GM19455 (cell line): ENCODE data around the gene OR2S2.
"Not testable (repeated sequence)": the region's sequence is repeated elsewhere in the genome, so short reads cannot be mapped to it uniquely, and the experiment has no call there.

Experiments
- ATAC-seq: cut with Tn5 transposase; IDR thresholded peaks from one replicate; pipeline ENCODE4 v1.9.1; 2021; ENCODE audit not compliant: unreplicated experiment

The OR2S2 gene

DNA sequence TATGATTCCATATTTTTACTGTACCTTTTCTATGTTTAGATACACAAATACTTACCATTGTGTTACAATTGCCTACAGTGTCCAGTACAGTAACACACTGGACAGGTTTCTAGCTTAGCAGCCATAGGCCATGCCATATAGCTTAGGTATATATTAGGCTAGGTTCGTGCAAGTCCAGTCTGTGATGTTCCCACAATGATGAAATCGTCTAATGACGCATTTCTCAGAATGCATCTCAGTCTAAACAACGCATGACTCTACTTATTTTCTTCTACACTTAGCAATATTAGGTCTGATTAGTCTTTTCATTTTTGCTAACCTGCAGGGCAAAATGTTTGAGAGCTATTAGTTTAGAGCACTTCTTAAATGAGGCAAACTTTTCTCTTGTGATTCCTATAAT is 22.7 kb downstream of the OR2S2 start:
- no peak for ATAC-seq

DNA sequence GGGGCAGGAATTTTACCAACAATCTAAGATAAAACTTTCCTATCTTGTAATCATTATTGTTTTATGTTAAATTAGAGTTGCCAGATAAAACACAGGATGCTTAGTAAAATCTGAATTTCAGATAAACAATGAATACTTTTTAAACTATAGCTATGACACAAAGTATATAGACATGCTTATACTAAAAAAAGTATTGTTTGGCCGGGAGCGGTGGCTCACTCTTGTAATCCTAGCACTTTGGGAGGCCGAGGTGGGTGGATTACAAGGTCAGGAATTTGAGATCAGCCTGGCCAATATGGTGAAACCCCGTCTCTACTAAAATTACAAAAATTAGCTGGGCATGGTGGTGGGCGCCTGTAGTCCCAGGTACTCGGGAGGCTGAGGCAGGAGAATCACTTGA is 23.9 kb downstream of the OR2S2 start:
- ATAC-seq = not testable (repeated sequence)

DNA sequence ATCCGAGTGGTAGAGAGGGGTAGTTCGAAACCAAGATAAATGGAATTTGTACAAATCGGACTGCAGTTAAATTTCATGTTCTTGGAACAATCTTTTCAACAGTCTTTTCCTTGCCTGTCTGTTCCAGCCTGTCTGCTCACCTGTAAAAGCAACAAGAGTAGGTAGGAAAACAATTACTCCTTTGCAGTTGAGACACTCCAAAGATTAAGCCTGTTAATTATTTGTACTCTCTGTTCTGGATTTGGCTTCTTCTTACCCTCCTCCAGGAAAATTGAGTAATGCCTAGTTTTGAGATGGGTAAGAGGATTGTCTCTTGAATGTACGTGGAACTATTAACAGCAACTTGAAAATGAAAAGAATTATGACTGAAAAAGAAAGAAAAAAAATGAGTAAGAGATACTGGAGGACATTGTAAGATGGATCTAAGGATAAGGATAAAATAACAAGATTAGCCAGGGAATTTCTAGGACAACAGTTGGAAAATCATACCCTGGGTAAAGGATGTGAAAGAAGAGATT is 24.3 kb downstream of the OR2S2 start:
- no peak for ATAC-seq

DNA sequence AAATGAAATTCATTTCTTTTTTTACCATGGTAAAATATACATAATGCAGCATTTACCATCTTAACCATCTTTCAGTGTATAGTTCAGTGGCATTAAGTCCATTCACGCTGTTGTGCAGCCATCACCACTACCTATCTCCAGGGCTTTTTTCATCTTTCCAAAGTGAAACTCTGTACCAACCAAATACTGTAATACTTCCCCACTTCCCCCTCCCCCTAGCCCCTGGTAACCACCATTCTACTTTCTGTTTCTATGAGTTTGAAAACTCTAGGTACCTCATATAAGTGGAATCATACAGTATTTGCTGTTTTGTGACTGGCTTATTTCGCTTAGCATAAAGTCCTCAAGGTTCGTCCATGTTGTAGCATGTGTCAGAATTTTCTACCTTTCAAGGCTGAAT is 25.2 kb downstream of the OR2S2 start:
- ATAC-seq = no peak

DNA sequence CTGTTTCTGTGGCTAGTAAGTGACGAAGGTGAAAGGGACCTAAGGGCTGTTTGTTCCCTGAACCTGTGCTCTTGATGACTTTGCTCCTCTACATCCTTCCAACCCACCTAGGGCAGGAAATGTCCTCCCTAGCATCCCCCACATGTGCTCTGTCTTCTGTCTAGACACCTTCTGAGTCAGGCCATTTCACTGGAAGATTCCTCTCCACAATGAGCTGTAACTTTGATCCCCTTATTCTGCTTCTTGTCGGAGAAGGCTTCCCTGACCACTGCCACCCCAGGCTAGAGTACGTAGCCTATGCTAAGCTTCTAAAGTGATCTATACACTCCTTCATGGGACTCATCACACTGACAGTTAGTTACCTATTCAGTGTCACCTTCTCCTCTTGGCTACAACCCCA is 27.0 kb downstream of the OR2S2 start:
- ATAC-seq = no peak

DNA sequence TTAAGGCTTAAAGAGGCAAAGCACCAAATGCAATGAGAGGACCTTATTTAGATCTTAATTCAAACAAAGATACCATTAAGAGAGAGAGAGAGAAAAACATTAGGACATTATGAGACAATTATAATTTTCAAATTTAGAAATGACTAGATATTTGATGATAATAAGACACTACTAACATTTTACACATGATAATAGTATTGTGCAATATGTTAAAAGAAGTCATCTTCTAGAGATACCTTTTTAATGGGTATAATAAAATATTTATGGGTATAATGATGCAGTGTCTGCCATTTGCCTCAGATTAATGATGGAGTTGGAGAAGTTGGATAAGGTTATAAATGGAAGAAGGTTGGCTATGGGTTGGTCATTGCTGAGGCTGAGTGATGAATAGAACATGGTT is 27.4 kb downstream of the OR2S2 start:
- no peak for ATAC-seq

DNA sequence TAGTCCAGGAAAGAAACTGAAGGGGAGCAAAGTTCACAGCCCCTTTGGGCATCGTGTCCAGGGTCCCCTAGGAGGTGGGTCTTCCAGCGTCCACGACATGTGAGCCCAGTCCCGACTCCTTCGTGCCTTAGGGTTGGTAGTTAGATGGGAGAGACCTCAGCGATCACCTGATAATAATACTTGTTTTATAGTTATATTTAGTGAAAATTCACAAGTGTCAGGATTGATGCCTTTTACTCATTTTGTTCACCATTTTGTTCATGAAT is 28.6 kb downstream of the OR2S2 start:
- ATAC-seq = no peak

DNA sequence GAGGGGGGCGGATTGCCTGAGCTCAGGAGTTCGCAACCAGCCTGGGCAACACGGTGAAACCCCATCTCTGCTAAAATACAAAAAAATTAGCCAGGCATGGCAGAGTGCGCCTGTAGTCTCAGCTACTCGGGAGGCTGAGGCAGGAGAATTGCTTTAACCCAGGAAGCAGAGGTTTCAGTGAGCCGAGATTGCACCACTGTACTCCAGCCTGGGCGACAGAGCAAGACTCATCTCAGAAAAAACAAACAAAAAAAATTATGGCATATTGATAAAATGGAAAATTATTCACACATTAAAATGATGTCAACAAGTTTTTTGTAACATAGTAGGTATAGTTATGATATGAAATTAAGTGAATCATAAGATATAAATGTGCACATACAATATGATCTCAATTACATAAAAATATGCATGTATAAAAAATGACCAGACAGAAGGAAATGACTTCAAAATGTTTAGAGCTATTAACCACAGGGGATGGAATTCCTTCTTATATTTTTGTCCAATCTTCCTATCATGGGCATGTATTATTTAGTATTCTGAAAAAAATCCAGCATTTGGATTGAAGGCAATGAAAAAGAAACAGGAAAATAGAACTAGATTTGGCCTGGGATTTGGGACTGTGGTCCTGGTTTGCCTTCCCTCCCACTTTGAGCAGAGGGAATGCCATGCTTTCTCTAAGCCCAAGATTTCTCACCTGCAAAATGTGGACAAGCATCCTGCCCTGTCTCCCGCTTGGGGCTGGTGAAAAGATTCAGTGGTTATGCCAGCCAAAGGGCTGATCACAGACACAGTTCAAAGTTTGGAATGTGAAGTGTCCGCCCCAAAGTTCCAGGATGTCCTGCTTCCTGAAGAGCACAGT is 29.1 kb downstream of the OR2S2 start:
- no peak for ATAC-seq

DNA sequence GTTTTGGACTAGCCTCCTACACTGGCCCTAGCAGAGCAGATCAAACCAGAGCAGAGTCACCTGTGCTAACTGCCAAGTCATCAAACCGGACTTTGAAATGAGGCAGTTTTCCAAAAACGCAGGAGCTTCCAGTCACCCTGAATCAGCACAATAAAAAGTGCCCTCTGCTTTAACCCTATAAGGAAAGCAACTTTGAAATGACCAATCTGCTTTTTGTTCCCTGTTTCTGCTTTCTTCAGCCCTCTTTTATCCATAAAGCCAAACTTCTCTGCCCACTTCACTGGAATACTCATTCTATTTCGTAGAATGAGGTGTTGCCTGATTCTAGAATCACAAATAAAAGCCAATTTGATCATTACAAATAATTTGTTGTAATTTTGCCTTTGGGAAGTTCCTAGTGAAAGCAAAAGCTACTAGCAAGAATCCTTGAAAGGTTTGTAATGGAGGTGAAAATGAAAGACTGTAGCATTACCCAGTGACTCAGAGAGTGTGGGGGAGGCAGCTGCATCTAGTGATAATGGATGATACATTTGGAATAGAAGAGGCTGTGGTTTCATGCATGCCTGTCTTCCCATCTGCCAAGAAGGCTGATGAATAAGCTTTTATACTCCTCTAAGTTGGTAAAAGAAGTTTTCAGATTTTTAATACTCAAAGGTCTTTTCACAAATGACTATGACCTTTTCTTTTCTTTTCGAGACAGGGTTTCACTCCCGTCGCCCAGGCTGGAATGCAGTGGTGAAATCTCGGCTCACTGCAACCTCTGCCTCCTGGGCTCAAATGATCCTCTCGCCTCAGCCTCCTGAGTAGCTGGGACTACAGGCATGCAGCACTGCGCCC is 33.8 kb downstream of the OR2S2 start:
- no peak for ATAC-seq

DNA sequence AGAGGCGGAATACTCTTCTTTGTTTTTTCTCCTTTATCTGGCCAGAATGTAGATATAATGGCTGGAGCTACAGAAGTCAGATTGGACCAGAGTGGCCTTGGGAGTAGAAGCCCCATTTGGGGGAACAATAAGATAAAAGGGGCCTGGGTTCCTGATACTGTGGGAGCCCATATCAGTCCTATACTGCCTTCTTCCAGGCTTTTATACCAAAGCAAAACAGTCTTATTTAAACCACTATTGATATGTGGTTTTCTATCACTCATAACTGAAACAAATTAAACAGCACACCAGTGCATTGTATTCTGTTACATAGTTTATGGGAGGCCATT is 34.4 kb downstream of the OR2S2 start:
- no peak for ATAC-seq

DNA sequence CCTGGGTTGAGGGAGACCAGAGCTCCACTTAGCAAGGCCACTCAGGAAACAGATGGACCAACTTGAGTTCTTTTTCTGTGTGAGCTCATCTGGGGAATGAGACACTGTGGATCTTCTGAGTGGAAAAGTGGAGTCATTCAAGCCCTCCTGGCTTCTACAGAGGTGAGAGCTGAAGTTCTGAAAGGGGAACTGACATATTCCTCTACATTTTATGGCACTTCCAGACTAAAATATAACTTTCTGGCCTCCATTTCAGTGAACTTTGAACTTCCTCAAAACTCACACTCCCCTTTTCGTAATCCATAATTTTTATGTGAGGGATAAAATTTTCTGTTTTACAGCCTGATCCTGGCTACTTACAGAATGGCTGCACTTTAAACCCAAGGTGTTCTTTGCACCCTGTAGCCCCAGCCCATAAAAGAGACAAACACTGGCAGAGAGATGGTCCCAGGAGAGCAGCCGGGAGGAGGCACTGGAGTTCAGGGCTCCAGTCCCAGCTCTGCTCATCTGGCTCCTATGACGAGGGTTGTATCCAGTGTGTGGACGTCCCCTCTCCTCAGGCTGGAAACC is 37.8 kb downstream of the OR2S2 start:
- no peak for ATAC-seq

DNA sequence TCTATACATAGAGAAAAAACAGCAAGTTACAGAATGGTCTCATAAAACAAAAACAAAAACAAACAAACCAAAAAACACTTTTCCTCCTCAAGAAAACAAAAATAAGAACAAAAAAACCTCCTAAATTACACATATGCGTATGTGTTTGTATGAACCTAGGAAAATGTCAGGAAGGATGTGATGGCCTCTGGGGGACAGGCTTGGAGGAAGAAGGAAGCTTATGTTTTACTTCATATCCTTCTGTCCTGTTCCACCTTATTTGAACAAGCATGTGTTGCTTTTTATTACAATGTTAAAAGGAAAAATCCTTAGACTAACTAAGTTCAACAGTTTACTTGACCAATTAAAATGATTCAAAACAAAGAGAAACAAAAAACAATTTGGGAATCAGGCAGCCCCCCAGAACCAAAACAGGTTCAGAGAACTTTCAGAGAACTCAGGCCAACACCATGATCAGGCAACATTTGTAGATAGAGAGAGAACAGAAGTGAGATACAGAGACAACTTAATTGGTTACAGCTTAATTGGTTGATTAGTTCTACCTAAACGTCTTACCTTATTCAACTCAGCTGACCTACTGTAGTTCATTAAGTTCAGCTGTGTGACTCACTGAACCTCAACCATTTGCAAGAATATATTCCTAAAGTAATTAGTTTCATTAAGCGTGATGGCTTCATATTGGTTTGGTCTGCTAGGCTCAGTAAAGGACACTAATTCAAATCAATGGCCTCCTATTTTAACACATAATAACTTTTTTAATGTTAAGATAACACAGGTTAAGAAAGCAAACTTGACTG is 38.5 kb downstream of the OR2S2 start:
- ATAC-seq = no peak

DNA sequence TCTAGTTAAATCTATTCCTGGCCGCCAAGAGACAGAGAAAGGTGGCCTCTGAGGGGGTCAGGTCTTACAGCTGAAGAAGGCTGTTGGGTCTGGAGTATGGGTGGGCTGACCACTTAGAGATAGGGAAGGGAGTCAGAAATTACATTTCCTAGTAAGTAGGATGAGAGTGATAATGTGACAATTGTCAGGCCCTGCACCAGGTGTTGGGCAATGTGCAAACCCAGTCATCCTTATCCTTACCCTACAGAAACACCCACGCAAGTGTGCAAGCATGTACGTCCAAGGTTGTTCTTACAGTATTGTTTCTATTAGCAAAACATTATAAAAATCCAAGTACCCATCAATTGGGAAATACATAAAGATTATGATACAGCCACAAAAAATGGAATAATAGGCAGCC is 39.2 kb downstream of the OR2S2 start:
- ATAC-seq = no peak

DNA sequence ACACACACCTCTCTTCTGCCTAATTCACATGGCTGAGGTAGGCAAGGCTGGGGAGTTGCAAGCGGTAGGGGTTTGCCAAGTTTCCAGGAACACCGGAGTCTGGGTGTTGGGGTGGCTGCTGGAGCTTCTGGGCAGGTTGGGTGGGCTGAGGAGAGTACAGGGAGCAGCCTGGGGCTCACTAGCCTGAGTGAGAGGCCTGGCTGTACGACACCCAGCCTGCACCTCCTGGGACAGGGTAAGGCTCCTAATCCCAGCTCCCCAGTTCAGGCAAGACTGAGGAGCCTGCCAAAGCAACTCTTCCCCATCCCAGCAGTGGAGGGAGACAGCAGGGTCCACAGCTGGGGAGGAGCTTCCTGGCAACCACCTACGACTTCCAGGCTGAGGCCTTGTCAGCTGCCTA is 40.7 kb downstream of the OR2S2 start:
- ATAC-seq = no peak

DNA sequence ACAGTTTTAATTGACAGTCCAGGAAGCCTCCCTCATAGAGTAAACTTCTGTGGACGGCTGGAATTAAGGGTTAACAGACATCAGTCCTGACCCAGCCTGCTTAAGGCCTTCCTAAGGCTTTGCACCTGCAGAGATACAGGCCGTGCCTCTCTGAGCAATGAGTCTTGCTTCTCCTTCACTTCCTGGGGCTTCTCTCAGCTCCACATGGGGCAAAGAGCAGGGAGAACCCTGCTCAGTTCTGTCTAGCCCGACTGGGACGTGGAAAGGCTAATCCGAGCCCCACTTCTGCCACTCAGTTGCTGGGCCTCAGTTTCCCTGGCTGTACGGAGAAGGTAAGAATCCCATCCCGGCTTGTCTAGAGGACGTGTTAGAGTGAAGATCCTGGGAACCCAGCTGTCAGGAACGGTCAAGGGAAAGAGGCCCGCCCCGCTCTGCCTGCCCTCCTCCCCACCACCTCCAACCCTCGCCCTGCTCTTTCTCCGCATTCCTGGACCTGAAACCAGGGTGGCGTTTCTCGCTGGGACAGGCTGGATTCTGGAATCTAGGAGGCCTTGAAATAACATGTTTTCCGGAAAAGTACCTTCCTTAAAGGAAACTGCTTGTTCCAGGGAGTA is 42.2 kb downstream of the OR2S2 start:
- ATAC-seq = no peak

DNA sequence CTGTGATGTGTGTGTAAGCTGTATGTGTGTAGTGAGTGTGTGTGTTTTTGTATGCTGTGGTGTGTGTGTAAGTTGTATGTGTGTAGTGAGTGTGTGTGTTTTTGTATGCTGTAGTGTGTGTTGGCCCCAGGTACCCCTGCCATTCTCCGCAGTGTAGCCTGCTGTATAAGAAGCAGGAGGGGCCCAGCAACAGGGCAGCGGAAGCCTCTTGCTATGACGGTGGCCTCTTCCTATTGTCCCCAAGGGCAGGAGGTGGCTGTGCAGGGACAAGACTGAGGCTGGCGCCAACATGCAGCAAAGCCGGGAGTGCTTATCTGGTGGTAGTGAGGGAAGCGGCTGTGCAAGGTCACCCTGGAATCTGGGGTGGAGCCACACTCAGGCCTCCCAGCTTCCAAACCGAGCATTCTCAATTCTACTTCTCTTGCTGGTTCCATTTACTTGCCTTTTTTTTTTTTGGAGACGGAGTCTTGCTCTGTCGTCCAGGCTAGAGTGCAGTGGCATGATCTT is 43.6 kb downstream of the OR2S2 start:
- no peak for ATAC-seq

DNA sequence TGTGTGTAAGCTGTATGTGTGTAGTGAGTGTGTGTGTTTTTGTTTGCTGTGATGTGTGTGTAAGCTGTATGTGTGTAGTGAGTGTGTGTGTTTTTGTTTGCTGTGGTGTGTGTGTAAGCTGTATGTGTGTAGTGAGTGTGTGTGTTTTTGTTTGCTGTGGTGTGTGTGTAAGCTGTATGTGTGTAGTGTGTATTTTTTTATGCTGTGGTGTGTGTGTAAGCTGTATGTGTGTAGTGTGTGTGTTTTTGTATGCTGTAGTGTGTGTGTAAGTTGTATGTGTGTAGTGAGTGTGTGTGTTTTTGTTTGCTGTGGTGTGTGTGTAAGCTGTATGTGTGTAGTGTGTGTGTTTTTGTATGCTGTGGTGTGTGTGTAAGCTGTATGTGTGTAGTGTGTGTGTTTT is 44.5 kb downstream of the OR2S2 start:
- ATAC-seq = not testable (repeated sequence)

DNA sequence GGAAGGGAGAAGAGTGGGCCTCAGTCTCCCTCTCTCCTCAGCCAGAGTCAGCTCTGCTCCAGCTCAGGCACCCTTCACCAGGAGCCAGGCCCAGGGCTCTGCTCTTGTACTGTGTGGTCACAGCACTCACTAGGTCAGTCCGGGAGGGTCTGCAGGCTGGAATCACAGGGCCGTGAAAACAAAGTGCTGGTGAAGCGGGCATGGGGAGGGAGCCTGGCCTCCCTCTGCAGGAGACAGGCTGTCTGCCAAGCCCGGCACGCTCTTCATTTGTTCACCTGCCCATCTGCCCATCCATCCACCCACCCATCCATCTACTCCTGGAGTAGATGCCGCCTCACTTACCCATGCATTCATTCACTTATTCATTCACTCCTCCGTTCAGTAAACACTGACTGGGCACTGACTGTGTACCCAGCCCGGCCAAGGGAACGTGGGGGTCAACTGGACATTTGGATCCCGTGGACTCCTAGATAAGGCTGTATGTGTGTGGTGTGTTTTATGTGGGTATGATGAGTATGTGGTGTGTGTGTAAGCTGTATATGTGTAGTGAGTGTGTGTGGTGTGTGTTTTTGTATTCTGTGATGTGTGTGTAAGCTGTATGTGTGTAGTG is 45.1 kb downstream of the OR2S2 start:
- ATAC-seq = no peak

DNA sequence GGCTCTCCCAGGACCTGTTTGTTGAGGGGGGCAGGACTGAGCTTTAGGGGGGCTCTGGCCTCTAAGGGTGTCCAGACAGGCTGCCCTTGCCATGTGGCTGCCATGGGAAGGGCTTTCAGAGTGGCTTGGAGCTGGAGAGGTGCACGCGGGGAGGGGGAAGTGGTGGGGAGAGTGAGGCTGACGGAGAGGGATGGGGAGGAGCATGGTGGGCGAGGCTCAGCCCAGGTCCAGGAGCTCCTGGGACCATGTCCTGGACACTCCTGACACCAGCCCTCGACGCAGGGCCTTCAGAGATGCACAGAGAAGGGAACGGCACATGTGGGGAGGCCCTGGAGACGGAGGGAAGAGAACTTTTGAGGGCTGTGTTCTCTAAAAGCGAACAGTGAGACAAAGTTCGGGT is 46.3 kb downstream of the OR2S2 start:
- ATAC-seq = no peak

DNA sequence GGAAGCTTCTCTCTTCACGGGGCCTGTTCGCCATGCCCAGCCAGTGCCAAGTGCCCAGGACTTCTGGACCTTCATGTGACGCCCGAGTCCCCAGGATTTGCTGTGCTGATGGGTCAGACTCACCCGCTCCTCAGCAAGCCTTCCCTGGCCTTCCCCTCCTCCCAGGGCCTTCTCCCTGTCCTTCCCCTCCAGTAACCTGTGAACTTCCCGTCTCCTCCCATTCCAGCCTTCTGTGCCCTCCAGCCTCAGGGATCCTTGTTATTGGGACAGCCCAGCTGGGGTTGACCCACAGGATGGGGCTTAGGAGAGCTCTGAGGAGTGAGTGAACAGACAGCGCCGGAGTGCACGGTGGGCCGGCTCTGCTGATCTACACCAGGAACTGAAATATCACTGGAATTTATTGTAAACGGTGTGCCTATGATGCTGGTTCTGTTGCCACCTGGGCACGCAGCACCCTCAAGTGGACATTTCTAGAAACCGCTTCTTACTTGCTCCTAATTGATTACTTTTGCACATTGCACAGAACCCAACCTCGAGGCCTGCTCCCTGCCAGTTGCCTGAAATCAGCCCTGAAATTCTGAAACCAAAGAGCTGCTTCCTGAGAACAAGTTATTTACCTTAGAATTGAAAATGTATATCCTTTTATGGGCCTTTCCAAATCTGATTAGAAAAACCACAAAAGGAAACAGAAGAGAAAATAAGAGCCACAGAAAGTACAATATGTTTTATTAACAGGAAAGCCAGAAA is 47.2 kb downstream of the OR2S2 start:
- no peak for ATAC-seq
